ENCODE data around the gene ANGPT4.

GRCh38 chr20:871436-871835, 44.7 kb downstream of the ANGPT4 start:
- TF ChIP-seq, protein P1, sequence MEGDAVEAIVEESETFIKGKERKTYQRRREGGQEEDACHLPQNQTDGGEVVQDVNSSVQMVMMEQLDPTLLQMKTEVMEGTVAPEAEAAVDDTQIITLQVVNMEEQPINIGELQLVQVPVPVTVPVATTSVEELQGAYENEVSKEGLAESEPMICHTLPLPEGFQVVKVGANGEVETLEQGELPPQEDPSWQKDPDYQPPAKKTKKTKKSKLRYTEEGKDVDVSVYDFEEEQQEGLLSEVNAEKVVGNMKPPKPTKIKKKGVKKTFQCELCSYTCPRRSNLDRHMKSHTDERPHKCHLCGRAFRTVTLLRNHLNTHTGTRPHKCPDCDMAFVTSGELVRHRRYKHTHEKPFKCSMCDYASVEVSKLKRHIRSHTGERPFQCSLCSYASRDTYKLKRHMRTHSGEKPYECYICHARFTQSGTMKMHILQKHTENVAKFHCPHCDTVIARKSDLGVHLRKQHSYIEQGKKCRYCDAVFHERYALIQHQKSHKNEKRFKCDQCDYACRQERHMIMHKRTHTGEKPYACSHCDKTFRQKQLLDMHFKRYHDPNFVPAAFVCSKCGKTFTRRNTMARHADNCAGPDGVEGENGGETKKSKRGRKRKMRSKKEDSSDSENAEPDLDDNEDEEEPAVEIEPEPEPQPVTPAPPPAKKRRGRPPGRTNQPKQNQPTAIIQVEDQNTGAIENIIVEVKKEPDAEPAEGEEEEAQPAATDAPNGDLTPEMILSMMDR (IDR thresholded peaks at IDR 0.05): no peak
- TF ChIP-seq ZNF232 (CRISPR knock-in tag; IDR thresholded peaks at IDR 0.05): no peak
- TF ChIP-seq NR1H2 (CRISPR knock-in tag; IDR thresholded peaks at IDR 0.05): no peak
- no peak for TF ChIP-seq ETV6 (CRISPR knock-in tag; IDR thresholded peaks at IDR 0.05)
- TF ChIP-seq ZNF396 (CRISPR knock-in tag; IDR thresholded peaks at IDR 0.05; ENCODE audit: borderline replicate concordance): no peak
- TF ChIP-seq, protein P2, sequence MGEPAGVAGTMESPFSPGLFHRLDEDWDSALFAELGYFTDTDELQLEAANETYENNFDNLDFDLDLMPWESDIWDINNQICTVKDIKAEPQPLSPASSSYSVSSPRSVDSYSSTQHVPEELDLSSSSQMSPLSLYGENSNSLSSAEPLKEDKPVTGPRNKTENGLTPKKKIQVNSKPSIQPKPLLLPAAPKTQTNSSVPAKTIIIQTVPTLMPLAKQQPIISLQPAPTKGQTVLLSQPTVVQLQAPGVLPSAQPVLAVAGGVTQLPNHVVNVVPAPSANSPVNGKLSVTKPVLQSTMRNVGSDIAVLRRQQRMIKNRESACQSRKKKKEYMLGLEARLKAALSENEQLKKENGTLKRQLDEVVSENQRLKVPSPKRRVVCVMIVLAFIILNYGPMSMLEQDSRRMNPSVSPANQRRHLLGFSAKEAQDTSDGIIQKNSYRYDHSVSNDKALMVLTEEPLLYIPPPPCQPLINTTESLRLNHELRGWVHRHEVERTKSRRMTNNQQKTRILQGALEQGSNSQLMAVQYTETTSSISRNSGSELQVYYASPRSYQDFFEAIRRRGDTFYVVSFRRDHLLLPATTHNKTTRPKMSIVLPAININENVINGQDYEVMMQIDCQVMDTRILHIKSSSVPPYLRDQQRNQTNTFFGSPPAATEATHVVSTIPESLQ (CRISPR knock-in tag; IDR thresholded peaks at IDR 0.05): no peak
- TF ChIP-seq ATF3 (CRISPR knock-in tag; conservative IDR thresholded peaks at IDR 0.05): no peak
- TF ChIP-seq MXD4 (CRISPR knock-in tag; IDR thresholded peaks at IDR 0.05; ENCODE audit: borderline replicate concordance): no peak
- TF ChIP-seq SP1 (CRISPR knock-in tag; conservative IDR thresholded peaks at IDR 0.05): no peak
- no peak for TF ChIP-seq JUN (CRISPR knock-in tag; IDR thresholded peaks at IDR 0.05)
- TF ChIP-seq MYBL2 (CRISPR knock-in tag; IDR thresholded peaks at IDR 0.05): no peak
- TF ChIP-seq NR2C2 (CRISPR knock-in tag; IDR thresholded peaks at IDR 0.05): no peak

Measured in WTC11 (cell line).